ENCODE results near the gene AP1G1. TPM values are rescaled to one million over a fixed set of nuclear protein-coding genes. Genes with fewer than 3 reads are reported as not detected.
"Not testable (repeated sequence)": the region's sequence is repeated elsewhere in the genome, so short reads cannot be mapped to it uniquely, and the experiment has no call there.

AP1G1 gene
- total RNA-seq, 1 donor from 2014 or later, result 40.1 TPM

GRCh38 chr16:71687861-71688260 is 120.8 kb downstream of the AP1G1 start:
- no peak for TF ChIP-seq CTCF (conservative IDR thresholded peaks at IDR 0.05; ENCODE audit: low read depth, low read length)
- DNase-seq (ENCODE audit: low read depth), result no peak
- no peak overlapping the region for H3K4me3 ChIP-seq (ENCODE audit: low read depth, low read length)

- DNase-seq (ENCODE audit: low read depth); H3K4me3 ChIP-seq (ENCODE audit: low read depth, low read length): not testable (repeated sequence)
Measured at GRCh38 chr16:71684280-71684679, 124.4 kb downstream of the AP1G1 start.

GRCh38 chr16:71681360-71681759 is 127.3 kb downstream of the AP1G1 start:
- H3K4me3 ChIP-seq (ENCODE audit: low read depth, low read length), result no peak overlapping the region
- no peak for DNase-seq (ENCODE audit: low read depth)
- no peak for TF ChIP-seq CTCF (conservative IDR thresholded peaks at IDR 0.05; ENCODE audit: low read depth, low read length)

Other genes with a start within 250 kb of the AP1G1 start
- not detected in 2 replicates for gene TAT, start 231.7 kb downstream of the AP1G1 start, total RNA-seq
- gene MARVELD3, start 182.7 kb downstream of the AP1G1 start, total RNA-seq, result 2.2 and 7.9 TPM in 2 replicates
- 8.1 and 11.0 TPM in 2 replicates for gene PHLPP2, start 84.1 kb downstream of the AP1G1 start, total RNA-seq
- gene ATXN1L, start 37.1 kb upstream of the AP1G1 start, total RNA-seq, result 9.5 and 12.2 TPM in 2 replicates
- 6.4 and 17.6 TPM in 2 replicates for gene ZNF821, start 75.3 kb upstream of the AP1G1 start, total RNA-seq
- gene IST1, start 86.7 kb upstream of the AP1G1 start, total RNA-seq, result 145 and 211 TPM in 2 replicates
- gene PKD1L3, start 191.6 kb upstream of the AP1G1 start, total RNA-seq, result not detected in 2 replicates
- 9.4 and 10.9 TPM in 2 replicates for gene DHODH, start 199.9 kb upstream of the AP1G1 start, total RNA-seq
- gene HP, start 245.7 kb upstream of the AP1G1 start, total RNA-seq, result not detected in 2 replicates

All from epithelial cell of proximal tubule (primary cell).